HUDEP-2 (cell line): ENCODE measurements around the gene TBL1XR1.

Source experiments
- DNase-seq, 76 experiments: peaks; one replicate each; lab custom pipeline; 2025; ENCODE audit not compliant: unreplicated experiment in 76 of 76; lab: John Stamatoyannopoulos, UW

TBL1XR1 gene

DNA sequence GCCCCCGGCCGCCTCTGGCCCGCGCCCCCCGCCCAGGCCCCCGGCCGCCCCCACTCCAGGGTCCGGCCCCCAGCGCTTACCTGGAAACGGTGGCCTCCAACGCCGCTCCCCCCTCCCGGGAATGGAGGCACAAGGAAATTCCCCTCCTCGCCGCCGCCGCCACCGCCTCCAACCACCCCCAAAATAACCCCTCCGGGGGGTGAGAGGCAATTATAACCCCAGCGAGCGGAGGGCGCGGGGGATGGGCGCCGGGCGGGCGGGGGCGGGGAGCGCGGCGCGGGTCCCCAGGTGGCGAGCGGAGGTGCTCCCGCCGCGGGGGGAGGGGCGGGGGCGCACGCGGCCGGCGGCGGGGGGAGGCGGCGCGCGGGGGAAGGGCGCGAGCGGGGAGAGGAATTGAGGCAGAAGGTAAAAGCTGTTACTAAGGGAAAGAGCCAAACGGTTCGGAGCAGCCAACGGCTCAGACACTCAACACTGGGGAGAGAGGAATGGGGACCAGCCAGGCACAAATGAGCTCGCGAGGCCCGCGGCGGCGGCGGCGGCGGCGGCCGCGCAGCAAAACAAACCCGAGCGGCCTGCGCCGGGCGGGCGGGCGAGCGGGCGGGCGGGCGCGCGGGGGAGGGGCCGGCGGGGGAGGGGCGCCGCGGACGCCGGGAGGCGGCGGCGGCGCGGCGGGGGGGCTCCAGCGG, at the start of gene TBL1XR1:
Gene TBL1XR1 (minus strand): TSS at position 442 of the 686 bp plus-strand sequence. CDS start 132,505 bp downstream, outside the sequence.
- DNase-seq: peak in 74 of 76 experiments; percentile 5 to 84 (median 66)

DNA sequence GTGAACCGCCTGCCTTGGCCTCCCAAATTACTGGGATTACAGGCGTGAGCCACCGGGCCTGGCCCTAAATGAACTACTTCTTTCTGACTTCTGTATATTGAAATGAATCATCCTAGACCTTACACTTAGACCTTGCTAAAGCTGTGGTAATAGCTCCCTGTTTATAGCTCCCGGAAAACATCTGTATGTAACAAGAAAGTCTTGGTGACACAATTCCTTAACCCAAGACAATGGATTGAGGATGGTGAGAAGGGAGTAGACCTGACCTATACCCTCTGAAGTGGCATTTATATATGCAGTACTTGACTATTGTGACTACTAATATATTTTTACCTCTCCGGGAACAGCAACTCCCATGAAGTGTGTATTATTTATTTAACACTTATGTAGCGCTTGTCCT, 48.0 kb upstream of the TBL1XR1 start:
- DNase-seq: no peak

DNA sequence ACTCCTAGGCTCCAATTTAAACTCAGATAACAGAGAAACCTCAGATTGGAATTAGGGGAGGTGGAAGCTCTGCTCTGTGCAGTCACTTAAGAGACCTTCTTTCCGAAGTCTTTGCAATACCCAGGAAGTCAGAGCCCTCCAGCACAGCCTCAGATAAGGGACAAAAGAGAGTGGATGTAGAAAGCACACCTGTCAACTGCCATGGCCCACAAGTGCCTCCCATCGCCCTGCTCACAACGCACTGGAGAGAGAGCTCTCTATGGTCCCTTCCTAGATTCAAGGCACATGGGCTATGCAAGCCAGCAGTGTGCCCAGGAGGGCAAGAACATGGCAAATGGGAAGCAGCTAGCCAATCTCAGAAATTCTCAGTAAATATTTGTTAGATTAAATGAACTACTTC, 47.3 kb upstream of the TBL1XR1 start:
- DNase-seq: no peak

GRCh38 chr3:177238686-177239216, 41.5 kb upstream of the TBL1XR1 start:
- no peak for DNase-seq

DNA sequence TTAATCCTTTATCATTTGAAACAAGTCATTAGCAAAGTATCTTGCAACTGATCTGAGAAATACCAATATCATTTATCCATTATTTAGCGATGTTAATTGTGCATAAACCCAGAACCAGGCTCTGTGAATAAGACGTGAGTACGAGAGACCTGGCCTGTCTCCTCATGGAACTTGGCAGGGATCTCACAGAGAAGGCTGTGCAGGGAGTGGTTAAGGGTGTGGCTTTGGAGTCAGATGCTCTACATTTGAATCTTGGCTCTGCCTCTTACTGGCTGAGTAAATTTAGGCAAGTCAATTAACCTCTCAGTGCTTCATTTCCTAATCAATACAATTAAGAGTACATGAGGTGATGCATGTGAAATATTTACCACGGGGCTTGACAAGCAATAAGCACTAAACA, 39.9 kb upstream of the TBL1XR1 start:
- peak in 5 of 76 experiments; percentile 1 to 4 (median 2) for DNase-seq

- no peak for DNase-seq
Measured at GRCh38 chr3:177236704-177237103, 39.4 kb upstream of the TBL1XR1 start.

GRCh38 chr3:177234121-177234520, 36.8 kb upstream of the TBL1XR1 start:
- DNase-seq: no peak

GRCh38 chr3:177231242-177231641, 34.0 kb upstream of the TBL1XR1 start:
- no peak for DNase-seq

DNA sequence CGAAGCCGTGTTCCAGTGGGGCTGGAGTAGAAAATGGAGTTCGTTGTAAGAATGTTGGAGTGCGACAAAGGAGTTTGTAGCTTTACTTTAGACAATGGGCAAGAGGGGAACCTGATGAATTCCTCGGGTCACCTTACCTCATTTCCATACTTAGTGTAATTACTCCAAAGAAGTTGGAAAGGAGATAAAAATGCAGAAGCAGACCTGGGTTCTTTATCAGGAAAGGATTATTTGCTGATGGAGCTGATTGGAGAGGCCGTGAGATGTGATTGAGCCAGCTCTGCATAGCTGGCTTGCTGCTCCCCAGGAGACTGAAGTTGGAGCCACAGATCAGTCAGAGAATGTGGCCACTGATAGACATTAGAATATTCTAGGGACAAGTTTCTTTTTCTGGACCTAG, 33.4 kb upstream of the TBL1XR1 start:
- DNase-seq: no peak

- no peak for DNase-seq
Measured at GRCh38 chr3:177229791-177230190, 32.5 kb upstream of the TBL1XR1 start.

DNA sequence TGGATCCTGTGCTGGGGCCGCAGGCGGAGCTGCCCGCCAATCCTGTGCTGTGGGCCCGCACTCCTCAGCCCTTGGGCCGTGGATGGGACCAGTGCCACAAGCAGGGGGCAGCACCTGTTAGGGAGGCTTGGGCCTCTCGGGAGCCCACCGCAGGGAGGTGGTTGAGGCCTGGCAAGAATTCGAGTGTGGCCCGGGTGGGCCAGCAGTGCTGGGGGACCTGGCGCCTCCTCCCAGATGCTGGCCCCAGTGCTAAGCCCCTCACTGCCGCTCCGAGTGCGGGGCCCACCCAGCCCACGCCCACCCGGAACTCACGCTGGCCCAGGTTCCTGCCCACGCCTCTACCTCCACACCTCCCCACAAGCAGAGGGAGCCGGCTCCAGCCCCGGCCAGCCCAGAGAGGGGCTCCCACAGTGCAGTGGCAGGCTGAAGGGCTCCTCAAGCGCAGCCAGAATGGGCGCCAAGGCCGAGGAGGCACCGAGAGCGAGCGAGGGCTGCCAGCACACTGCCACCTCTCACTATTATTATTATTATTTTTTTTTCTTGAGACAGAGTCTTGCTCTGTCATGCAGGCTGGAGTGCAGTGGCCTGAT, 31.4 kb upstream of the TBL1XR1 start:
- DNase-seq: no peak

- DNase-seq: no peak
Measured at GRCh38 chr3:177224414-177224813, 27.1 kb upstream of the TBL1XR1 start.

DNA sequence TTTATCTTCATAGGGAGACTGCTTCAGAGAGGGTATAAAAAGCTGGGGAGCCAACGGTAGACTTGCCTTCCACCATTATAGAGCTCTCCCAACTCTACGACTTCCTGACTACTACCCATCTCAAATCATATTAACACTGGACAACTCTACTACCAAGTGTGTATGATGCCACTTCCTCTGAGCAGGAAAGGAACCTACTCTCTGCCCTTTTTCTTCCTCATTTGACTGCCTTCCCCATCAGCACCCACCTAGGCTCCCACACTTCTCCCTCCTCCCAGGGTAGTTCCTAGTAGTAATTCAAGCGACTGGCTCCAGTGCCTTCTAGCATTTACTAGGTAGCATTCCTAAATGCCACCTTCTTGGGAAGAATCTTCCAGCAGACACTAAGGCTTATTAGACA, 24.5 kb upstream of the TBL1XR1 start:
- DNase-seq: no peak

GRCh38 chr3:177220136-177220974, 23.1 kb upstream of the TBL1XR1 start:
- DNase-seq: no peak

DNA sequence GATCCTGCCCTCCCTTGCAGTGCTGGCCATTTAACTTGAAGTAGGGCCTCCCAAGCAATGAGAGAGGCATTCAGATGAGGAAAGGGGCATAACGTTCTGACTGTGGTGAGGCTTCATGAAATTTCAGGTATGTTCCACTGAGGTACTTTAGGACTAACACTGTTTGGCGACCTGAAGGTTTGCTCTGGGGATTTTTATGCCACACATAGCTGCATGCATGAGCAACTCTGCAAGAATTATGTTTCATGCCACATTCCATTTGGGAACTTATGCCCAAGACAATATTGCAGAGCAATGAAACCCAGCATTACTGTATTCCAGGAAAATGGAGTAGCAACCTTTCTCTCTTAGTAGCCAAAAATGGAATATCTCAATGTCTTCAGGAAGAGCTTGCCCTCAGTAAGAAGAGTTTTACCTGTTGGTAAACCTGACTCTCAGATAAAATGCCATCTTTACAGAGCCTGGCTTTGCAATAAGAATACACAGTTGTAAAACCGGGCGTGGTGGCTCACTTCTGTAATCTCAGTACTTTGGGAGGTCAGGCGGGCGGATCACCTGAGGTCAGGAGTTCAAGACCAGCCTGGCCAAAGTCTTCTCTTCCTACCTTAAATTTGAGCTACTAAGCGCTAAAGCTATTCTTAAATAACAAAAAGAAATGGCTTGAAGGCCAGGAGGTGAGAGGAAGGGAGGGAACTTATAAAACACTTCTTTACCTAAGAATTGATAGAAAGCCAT, 16.7 kb upstream of the TBL1XR1 start:
- no peak for DNase-seq

GRCh38 chr3:177212756-177213155, 15.5 kb upstream of the TBL1XR1 start:
- DNase-seq: no peak

DNA sequence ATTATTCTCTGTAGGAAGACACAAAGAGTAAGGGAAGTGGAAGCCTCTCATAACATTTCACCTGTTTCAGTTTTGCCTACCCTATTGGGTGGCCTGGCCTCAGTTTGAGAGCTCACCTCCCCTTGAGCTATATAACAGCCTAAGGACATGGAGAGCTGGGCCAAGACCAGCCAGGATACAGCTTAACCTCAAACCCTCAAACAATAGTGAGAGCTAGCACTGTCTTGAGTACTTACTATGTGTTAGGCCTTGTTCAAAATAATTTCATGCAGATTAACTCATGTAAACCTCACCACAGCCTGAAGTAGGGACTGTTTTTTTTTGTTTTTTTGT, 15.0 kb upstream of the TBL1XR1 start:
- DNase-seq: no peak

GRCh38 chr3:177211503-177212277, 14.4 kb upstream of the TBL1XR1 start:
- DNase-seq: peak in 53 of 76 experiments; percentile 3 to 72 (median 33)

- DNase-seq: no peak
Measured at GRCh38 chr3:177210744-177211502, 13.6 kb upstream of the TBL1XR1 start.
